Esophagus muscularis mucosa (tissue), 4 donors: ENCODE measurements around the gene LRRC37A. TPM values are rescaled to one million over a fixed set of nuclear protein-coding genes. Genes with fewer than 3 reads are reported as not detected.
"Not testable (repeated sequence)": the region's sequence is repeated elsewhere in the genome, so short reads cannot be mapped to it uniquely, and the experiment has no call there.

ENCODE experiments used
- DNase-seq: peaks from one replicate; pipeline ENCODE4 v3.0.0-alpha.2; 2017; ENCODE audit errors: extremely low spot score
- H3K27ac ChIP-seq, 4 donors: fragments of 200-600 bp; sonication (generic); replicated peaks in 1 of 4; 1 replicate in 3 of 4; 2 replicates in 1 of 4; pipeline ENCODE4 v1.5.1; 2016 to 2019; ENCODE audit warnings: mild to moderate bottlenecking in 1 of 4
- H3K27me3 ChIP-seq, 4 donors: fragments of 200-600 bp; sonication (generic); one replicate each; pipeline versions ENCODE4 v1.5.1 to v1.6.0; 2016 to 2019
- H3K36me3 ChIP-seq, 4 donors: fragments of 200-600 bp; sonication (generic); one replicate each; pipeline ENCODE4 v1.5.1; 2016 to 2019
- H3K4me1 ChIP-seq, 4 donors: fragments of 200-600 bp; sonication (generic); one replicate each; pipeline ENCODE4 v1.5.1; 2016 to 2019
- H3K4me3 ChIP-seq, 4 donors: fragments of 200-600 bp; sonication (generic); 1 replicate in 2 of 4; 2 replicates in 2 of 4; pipeline ENCODE4 v1.5.1; 2016 to 2019; ENCODE audit warnings: mild to moderate bottlenecking in 4 of 4, moderate library complexity in 1 of 4
- H3K9me3 ChIP-seq, 4 donors: fragments of 200-600 bp; sonication (generic); 1 replicate in 3 of 4; 2 replicates in 1 of 4; pipeline ENCODE4 v1.5.1; 2016 to 2019
- EP300 ChIP-seq: sonication (generic); formaldehyde crosslinking; IDR thresholded peaks from one replicate; pipeline ENCODE4 v1.6.1; 2017; ENCODE audit warnings: antibody characterized with exemption
- POLR2A ChIP-seq: fragments of 450-650 bp; IDR thresholded peaks from one replicate; pipeline ENCODE4 v1.6.1; 2017; ENCODE audit warnings: antibody characterized with exemption, moderate library complexity, mild to moderate bottlenecking, low read depth
- POLR2AphosphoS5 ChIP-seq, 2 donors: sonication (generic); formaldehyde crosslinking; IDR thresholded peaks; one replicate each; pipeline ENCODE4 v1.6.1; 2017; ENCODE audit warnings: antibody characterized with exemption in 2 of 2
- WGBS: methylation state at CpG from one replicate; pipeline ENCODE4 v1.1.5; 2018; 5-methylcytosine and 5-hydroxymethylcytosine counted together
- intact Hi-C: fragments of 100-400 bp; cut with DNase I; formaldehyde crosslinking; loops from one replicate; pipeline ENCODE4 v1.15.1; 2023
- total RNA-seq, 4 donors: library from RNA; depleted of rRNA; stranded (reverse); fragments of >200 nt; gene quantifications; one replicate each; pipeline versions ENCODE4 v1.1.0 to v1.2.1, GENCODE V29; 2016
- TF ChIP-seq, protein P1 (sequence below), 3 experiments: fragments of 200-600 bp in 2 of 3; fragments of 450-650 bp in 1 of 3; sonication (generic) in 2 of 3; IDR thresholded peaks; one replicate each; pipeline ENCODE4 v1.5.1; 2017 to 2019; ENCODE audit warnings: antibody characterized with exemption in 3 of 3, mild to moderate bottlenecking in 2 of 3, moderate library complexity in 1 of 3

The LRRC37A gene
- total RNA-seq, 4 donors from 2014 or later: 0.83 to 4.2 (median 1.2) TPM

DNA sequence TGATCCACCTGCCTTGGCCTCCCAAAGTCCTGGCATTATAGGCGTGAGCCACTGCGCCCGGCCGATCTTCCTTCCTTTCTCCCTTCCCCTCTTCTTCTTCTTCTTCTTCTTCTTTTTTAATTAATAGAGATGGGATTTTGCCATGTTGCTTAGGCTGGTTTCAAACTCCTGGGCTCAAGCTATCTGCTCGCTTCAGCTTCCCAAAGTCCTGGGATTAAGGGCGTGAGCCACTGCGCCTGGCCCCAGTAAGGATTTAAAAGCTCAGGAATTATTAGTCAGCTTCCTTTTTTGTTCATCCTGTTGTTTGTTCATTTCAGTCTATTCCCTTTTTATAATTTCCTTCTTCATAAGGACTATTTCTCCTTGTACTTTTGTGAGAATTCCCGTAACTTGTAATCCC is 32.7 kb upstream of the LRRC37A start:
- 86% methylated on average over 8 of the region's 8 CpGs for WGBS
- TF ChIP-seq POLR2A: no peak
- TF ChIP-seq, protein P1, sequence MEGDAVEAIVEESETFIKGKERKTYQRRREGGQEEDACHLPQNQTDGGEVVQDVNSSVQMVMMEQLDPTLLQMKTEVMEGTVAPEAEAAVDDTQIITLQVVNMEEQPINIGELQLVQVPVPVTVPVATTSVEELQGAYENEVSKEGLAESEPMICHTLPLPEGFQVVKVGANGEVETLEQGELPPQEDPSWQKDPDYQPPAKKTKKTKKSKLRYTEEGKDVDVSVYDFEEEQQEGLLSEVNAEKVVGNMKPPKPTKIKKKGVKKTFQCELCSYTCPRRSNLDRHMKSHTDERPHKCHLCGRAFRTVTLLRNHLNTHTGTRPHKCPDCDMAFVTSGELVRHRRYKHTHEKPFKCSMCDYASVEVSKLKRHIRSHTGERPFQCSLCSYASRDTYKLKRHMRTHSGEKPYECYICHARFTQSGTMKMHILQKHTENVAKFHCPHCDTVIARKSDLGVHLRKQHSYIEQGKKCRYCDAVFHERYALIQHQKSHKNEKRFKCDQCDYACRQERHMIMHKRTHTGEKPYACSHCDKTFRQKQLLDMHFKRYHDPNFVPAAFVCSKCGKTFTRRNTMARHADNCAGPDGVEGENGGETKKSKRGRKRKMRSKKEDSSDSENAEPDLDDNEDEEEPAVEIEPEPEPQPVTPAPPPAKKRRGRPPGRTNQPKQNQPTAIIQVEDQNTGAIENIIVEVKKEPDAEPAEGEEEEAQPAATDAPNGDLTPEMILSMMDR (IDR thresholded peaks at IDR 0.05): no peak
- intact Hi-C loops: no loop called here

GRCh38 chr17:46264456-46265198 is 30.3 kb upstream of the LRRC37A start:
- no peak for DNase-seq
- Histone ChIP-seq H3K4me3 (no peak overlapping the region), H3K27me3 (no peaks in the 10 kb centered on the region), H3K27ac (no peak overlapping the region), H3K9me3 (no peaks in the 10 kb centered on the region), H3K36me3 (no peaks in the 10 kb centered on the region), H3K4me1 (peaks cover 0 to 24% (median 18%) of the 10 kb centered on the region in 4 donors)
- 37% methylated on average over 3 of the region's 3 CpGs for WGBS
- intact Hi-C loops: no loop called here
- TF ChIP-seq POLR2AphosphoS5 (IDR thresholded peaks at IDR 0.05): no peak
- no peak for TF ChIP-seq EP300
- no peak for TF ChIP-seq POLR2A
- TF ChIP-seq, protein P1 (IDR thresholded peaks at IDR 0.05): no peak

More for the DNA sequence above, 32.7 kb upstream of the LRRC37A start:
- peaks cover 0 to 18% (median 13%) of the 10 kb centered on the region in 4 donors for H3K4me1 ChIP-seq
- no peaks in the 10 kb centered on the region for H3K27me3 ChIP-seq
- H3K27ac ChIP-seq: no peak overlapping the region
- no peaks in the 10 kb centered on the region for H3K36me3 ChIP-seq
- H3K4me3 ChIP-seq: no peak overlapping the region
- H3K9me3 ChIP-seq: no peaks in the 10 kb centered on the region
- DNase-seq: no peak

GRCh38 chr17:46266063-46266655 is 28.8 kb upstream of the LRRC37A start:
- 12% methylated on average over 21 of the region's 21 CpGs for WGBS
- intact Hi-C loops: not testable (repeated sequence)

GRCh38 chr17:46266656-46267544 is 28.0 kb upstream of the LRRC37A start:
- intact Hi-C loops: no loop called here
- peak overlapping the region; percentile 66 to 83 (median 72) for H3K4me3 ChIP-seq
- DNase-seq: peak; percentile 93
- no peaks in the 10 kb centered on the region for H3K27me3 ChIP-seq
- H3K36me3 ChIP-seq: no peaks in the 10 kb centered on the region
- peak overlapping the region; percentile 86 to 95 (median 94) for H3K27ac ChIP-seq
- H3K9me3 ChIP-seq: no peaks in the 10 kb centered on the region
- no peak for TF ChIP-seq EP300
- TF ChIP-seq POLR2AphosphoS5 (IDR thresholded peaks at IDR 0.05): peak; percentile 33 to 79
- TF ChIP-seq POLR2A: no peak
- TF ChIP-seq, protein P1 (IDR thresholded peaks at IDR 0.05): peak in 1 of 3 experiments; percentile 2
- under 1% methylated on average over 18 of the region's 116 CpGs for WGBS
- H3K4me1 ChIP-seq: peaks cover 0 to 17% (median 15%) of the 10 kb centered on the region in 4 donors

More at GRCh38 chr17:46266063-46266655, 28.8 kb upstream of the LRRC37A start:
- H3K36me3 ChIP-seq, H3K27me3 ChIP-seq, DNase-seq, H3K9me3 ChIP-seq: not testable (repeated sequence)
- Histone ChIP-seq H3K4me3 (peak overlapping the region; percentile 66 to 83 (median 72)), H3K27ac (peak overlapping the region; percentile 86 to 95 (median 94)), H3K4me1 (peaks cover 0 to 17% (median 15%) of the 10 kb centered on the region in 4 donors)

GRCh38 chr17:46270032-46270431 is 24.9 kb upstream of the LRRC37A start:
- TF ChIP-seq POLR2AphosphoS5 (IDR thresholded peaks at IDR 0.05) (no peak), EP300 (no peak), POLR2A (no peak)
- TF ChIP-seq, protein P1 (IDR thresholded peaks at IDR 0.05): no peak
- no peak for DNase-seq
- 76% methylated on average over 5 of the region's 5 CpGs for WGBS
- intact Hi-C loops: no loop called here
- Histone ChIP-seq H3K27ac (no peak overlapping the region), H3K4me3 (no peak overlapping the region), H3K27me3 (no peaks in the 10 kb centered on the region), H3K36me3 (no peaks in the 10 kb centered on the region), H3K9me3 (no peaks in the 10 kb centered on the region), H3K4me1 (peaks cover 0 to 17% (median 15%) of the 10 kb centered on the region in 4 donors)
